ENCODE measurements around the gene PLPP1.

The PLPP1 gene

GRCh38 chr5:55534436-55535198 lies at the start of gene PLPP1:
Gene PLPP1 (minus strand): TSS chr5:55534964. CDS start chr5:55534629, 335 bp downstream.
- peak; percentile 93 for DNase-seq (ENCODE audit: low spot score)
- in situ Hi-C loops (cut with MboI; ENCODE audit: low sequenced_read_pairs, unreplicated experiment), result no loop called here
- TF ChIP-seq, protein P1, sequence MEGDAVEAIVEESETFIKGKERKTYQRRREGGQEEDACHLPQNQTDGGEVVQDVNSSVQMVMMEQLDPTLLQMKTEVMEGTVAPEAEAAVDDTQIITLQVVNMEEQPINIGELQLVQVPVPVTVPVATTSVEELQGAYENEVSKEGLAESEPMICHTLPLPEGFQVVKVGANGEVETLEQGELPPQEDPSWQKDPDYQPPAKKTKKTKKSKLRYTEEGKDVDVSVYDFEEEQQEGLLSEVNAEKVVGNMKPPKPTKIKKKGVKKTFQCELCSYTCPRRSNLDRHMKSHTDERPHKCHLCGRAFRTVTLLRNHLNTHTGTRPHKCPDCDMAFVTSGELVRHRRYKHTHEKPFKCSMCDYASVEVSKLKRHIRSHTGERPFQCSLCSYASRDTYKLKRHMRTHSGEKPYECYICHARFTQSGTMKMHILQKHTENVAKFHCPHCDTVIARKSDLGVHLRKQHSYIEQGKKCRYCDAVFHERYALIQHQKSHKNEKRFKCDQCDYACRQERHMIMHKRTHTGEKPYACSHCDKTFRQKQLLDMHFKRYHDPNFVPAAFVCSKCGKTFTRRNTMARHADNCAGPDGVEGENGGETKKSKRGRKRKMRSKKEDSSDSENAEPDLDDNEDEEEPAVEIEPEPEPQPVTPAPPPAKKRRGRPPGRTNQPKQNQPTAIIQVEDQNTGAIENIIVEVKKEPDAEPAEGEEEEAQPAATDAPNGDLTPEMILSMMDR (IDR thresholded peaks at IDR 0.05; ENCODE audit: borderline replicate concordance, control extremely low read depth, extremely low read depth, insufficient read depth, missing control alignments), result peak; percentile 21

DNA sequence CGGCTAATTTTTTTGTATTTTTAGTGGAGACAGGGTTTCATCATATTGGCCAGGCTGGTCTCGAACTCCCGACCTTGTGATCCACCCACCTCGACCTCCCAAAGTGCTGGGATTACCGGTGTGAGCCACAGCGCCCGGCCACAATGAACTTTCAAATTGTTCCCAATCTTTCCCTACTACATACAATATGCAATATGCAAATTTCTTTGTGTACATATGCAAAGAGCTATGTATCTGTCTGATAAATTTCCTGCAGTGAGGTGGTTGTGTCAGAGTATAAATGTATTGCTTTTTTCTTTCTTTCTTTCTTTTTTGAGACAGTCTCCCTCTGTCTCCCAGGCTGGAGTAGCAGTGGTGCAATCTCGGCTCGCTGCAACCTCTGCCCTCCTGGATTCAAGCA lies 48.8 kb upstream of the PLPP1 start:
- in situ Hi-C loops (cut with MboI; ENCODE audit: low sequenced_read_pairs, unreplicated experiment), result no loop called here
- DNase-seq (ENCODE audit: low spot score), result no peak
- TF ChIP-seq, protein P1 (IDR thresholded peaks at IDR 0.05; ENCODE audit: borderline replicate concordance, control extremely low read depth, extremely low read depth, insufficient read depth, missing control alignments), result no peak

GRCh38 chr5:55582256-55582655 lies 47.5 kb upstream of the PLPP1 start:
- TF ChIP-seq, protein P1 (IDR thresholded peaks at IDR 0.05; ENCODE audit: borderline replicate concordance, control extremely low read depth, extremely low read depth, insufficient read depth, missing control alignments), result no peak
- in situ Hi-C loops (cut with MboI; ENCODE audit: low sequenced_read_pairs, unreplicated experiment), result no loop called here
- DNase-seq (ENCODE audit: low spot score), result peak; percentile 46

GRCh38 chr5:55580042-55580441 lies 45.3 kb upstream of the PLPP1 start:
- TF ChIP-seq, protein P1 (IDR thresholded peaks at IDR 0.05; ENCODE audit: borderline replicate concordance, control extremely low read depth, extremely low read depth, insufficient read depth, missing control alignments), result no peak
- in situ Hi-C loops (cut with MboI; ENCODE audit: low sequenced_read_pairs, unreplicated experiment), result no loop called here
- no peak for DNase-seq (ENCODE audit: low spot score)

- no peak for DNase-seq (ENCODE audit: low spot score)
- TF ChIP-seq, protein P1 (IDR thresholded peaks at IDR 0.05; ENCODE audit: borderline replicate concordance, control extremely low read depth, extremely low read depth, insufficient read depth, missing control alignments), result no peak
- in situ Hi-C loops (cut with MboI; ENCODE audit: low sequenced_read_pairs, unreplicated experiment), result no loop called here
Observed at GRCh38 chr5:55578771-55579170, 44.0 kb upstream of the PLPP1 start.

GRCh38 chr5:55577353-55578060 lies 42.7 kb upstream of the PLPP1 start:
- DNase-seq (ENCODE audit: low spot score), result no peak
- in situ Hi-C loops (cut with MboI; ENCODE audit: low sequenced_read_pairs, unreplicated experiment), result no loop called here
- TF ChIP-seq, protein P1 (IDR thresholded peaks at IDR 0.05; ENCODE audit: borderline replicate concordance, control extremely low read depth, extremely low read depth, insufficient read depth, missing control alignments), result no peak

Measured in GM13976 (cell line).